Neuronal stem cell (in vitro differentiated cells): ENCODE measurements around the gene JAK1.

Experiments
- DNase-seq: peaks from one replicate; pipeline ENCODE4 v3.0.0-alpha.2; 2013; ENCODE audit warnings: low spot score
- H2AFZ ChIP-seq: one replicate; pipeline ENCODE4 v1.6.1; 2013; ENCODE audit warnings: mild to moderate bottlenecking, low read length, inconsistent platforms
- H2AK5ac ChIP-seq: 2 replicates; pipeline ENCODE4 v1.6.1; 2013; ENCODE audit warnings: low read depth, mild to moderate bottlenecking, inconsistent platforms, low read length, moderate library complexity, mixed read lengths
- H2BK120ac ChIP-seq: 2 replicates; pipeline ENCODE4 v1.6.1; 2013; ENCODE audit warnings: low read depth, mild to moderate bottlenecking, inconsistent platforms, low read length, moderate library complexity, mixed read lengths
- H2BK12ac ChIP-seq: one replicate; pipeline ENCODE4 v1.6.1; 2013; ENCODE audit warnings: low read length, inconsistent platforms
- H2BK15ac ChIP-seq: 2 replicates; pipeline ENCODE4 v1.6.1; 2013; ENCODE audit warnings: mild to moderate bottlenecking, low read length, inconsistent platforms, mixed read lengths
- H2BK5ac ChIP-seq: one replicate; pipeline ENCODE4 v1.6.1; 2013; ENCODE audit warnings: inconsistent platforms, mild to moderate bottlenecking, low read length, moderate library complexity
- H3K14ac ChIP-seq: one replicate; pipeline ENCODE4 v1.6.1; 2013; ENCODE audit warnings: low read length, inconsistent platforms
- H3K18ac ChIP-seq: 2 replicates; pipeline ENCODE4 v1.6.1; 2013; ENCODE audit warnings: low read length, inconsistent platforms
- H3K23ac ChIP-seq: 2 replicates; pipeline ENCODE4 v1.6.1; 2013; ENCODE audit warnings: low read depth, mild to moderate bottlenecking, mixed read lengths, low read length, inconsistent platforms; ENCODE audit not compliant: poor library complexity
- H3K27ac ChIP-seq: replicated peaks from 3 replicates; pipeline ENCODE4 v1.5.1; 2013; ENCODE audit warnings: low read length, inconsistent platforms
- H3K27me3 ChIP-seq, 3 experiments: 2 replicates each; pipeline ENCODE4 v1.6.1; 2013; ENCODE audit warnings: low read length in 3 of 3, mild to moderate bottlenecking in 2 of 3, inconsistent platforms in 1 of 3, low read depth in 1 of 3, mixed read lengths in 1 of 3, moderate library complexity in 1 of 3; ENCODE audit not compliant: control insufficient read depth in 3 of 3, insufficient read depth in 3 of 3
- H3K36me3 ChIP-seq, 2 donors: replicated peaks in 1 of 2; 2 replicates each; pipeline ENCODE4 v1.6.1; 2013; ENCODE audit warnings: low read length in 2 of 2; ENCODE audit not compliant: control insufficient read depth in 2 of 2, insufficient read depth in 2 of 2
- H3K4ac ChIP-seq: 2 replicates; pipeline ENCODE4 v1.6.1; 2013; ENCODE audit warnings: inconsistent platforms, mild to moderate bottlenecking, low read length, moderate library complexity
- H3K4me1 ChIP-seq, 2 donors: 1 replicate in 1 of 2; 2 replicates in 1 of 2; pipeline ENCODE4 v1.6.1; 2013; ENCODE audit warnings: low read length in 2 of 2, low read depth in 1 of 2; ENCODE audit not compliant: control insufficient read depth in 2 of 2, insufficient read depth in 1 of 2
- H3K4me2 ChIP-seq: one replicate; pipeline ENCODE4 v1.6.1; 2013; ENCODE audit warnings: mild to moderate bottlenecking, low read length, inconsistent platforms; ENCODE audit not compliant: insufficient read depth, poor library complexity, severe bottlenecking
- H3K4me3 ChIP-seq, 2 donors: 2 replicates each; pipeline ENCODE4 v1.5.1; 2013; ENCODE audit warnings: low read length in 2 of 2, mild to moderate bottlenecking in 2 of 2, inconsistent platforms in 1 of 2, moderate library complexity in 1 of 2
- H3K79me1 ChIP-seq: one replicate; pipeline ENCODE4 v1.6.1; 2013; ENCODE audit warnings: low read depth, mild to moderate bottlenecking, inconsistent platforms, low read length, moderate library complexity
- H3K9ac ChIP-seq: one replicate; pipeline ENCODE4 v1.6.1; 2013; ENCODE audit warnings: mild to moderate bottlenecking, low read depth, low read length, inconsistent platforms; ENCODE audit not compliant: poor library complexity
- H3K9me3 ChIP-seq, 2 donors: replicated peaks in 1 of 2; 2 replicates each; pipeline versions ENCODE3 to v1.6.1; 2013; ENCODE audit warnings: low read length in 2 of 2, mild to moderate bottlenecking in 2 of 2, inconsistent platforms in 1 of 2, low read depth in 1 of 2, mixed read lengths in 1 of 2, moderate library complexity in 1 of 2; ENCODE audit not compliant: control insufficient read depth in 2 of 2, insufficient read depth in 1 of 2
- H4K8ac ChIP-seq: one replicate; pipeline ENCODE4 v1.6.1; 2013; ENCODE audit warnings: low read depth, mild to moderate bottlenecking, inconsistent platforms, low read length, moderate library complexity
- H4K91ac ChIP-seq: one replicate; pipeline ENCODE4 v1.6.1; 2013; ENCODE audit warnings: low read length, low read depth, mild to moderate bottlenecking, inconsistent platforms; ENCODE audit not compliant: poor library complexity
- WGBS, 2 donors: extraction: QIAGEN DNeasy Blood & Tissue Kit; methylation state at CpG; one replicate each; pipeline ENCODE4 v1.1.7; 2013; ENCODE audit warnings: missing lambda C conversion rate in 2 of 2, mixed read lengths in 1 of 2; ENCODE audit not compliant: insufficient read length in 2 of 2, insufficient replicate concordance in 1 of 2; ENCODE audit errors: extremely low coverage in 2 of 2; 5-methylcytosine and 5-hydroxymethylcytosine counted together

The JAK1 gene

DNA sequence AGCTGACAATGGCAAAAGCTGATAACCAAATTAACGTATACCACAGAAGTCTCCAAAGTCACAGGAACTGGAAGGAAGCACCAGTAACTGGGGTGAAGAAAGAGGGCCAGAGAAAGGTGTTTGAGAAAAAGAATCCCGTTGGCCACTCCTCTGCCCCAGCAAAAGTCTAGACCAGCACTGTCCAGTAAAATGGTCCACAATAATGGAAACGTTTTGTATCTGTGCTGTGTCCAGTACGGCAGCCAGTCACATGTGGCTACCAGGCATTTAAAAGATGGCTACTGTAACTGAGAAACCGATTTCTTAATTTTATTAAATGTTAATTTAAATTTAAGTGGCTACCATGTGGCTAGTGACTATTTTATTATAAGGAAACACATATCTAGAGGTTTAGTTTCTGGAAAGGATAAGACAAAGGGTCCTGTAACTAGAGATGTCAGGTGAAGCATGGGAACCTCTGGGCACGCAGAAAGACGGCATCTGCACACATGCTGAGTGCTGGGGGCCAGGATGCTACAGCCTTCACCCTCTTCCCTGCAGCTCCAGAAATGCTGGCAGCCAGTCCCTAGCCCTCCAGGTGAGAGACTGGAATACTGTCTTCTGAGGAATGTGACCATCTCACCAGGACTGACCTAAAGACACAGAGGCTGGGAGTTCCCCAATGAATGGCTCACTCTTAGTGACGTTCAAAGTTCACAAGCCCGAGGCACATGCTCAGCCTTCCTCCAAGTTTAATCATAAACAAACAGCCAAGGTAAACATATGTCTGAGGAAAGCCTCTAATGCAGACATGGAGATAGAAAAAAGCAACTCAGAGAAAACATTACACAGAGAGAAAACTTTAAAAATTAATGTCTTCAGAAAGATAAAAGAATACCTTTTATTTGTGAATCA lies 50.7 kb downstream of the JAK1 start:
- Histone ChIP-seq H3K27ac (no peak overlapping the region), H3K27me3 (no peaks in the 10 kb centered on the region), H3K4me1 (no peaks in the 10 kb centered on the region), H3K9ac (peak overlapping the region; percentile 14), H3K14ac (no peak overlapping the region), H2BK12ac (no peak overlapping the region), H3K4me2 (no peak overlapping the region), H2BK15ac (no peak overlapping the region), H2BK5ac (no peak overlapping the region), H3K23ac (no peak overlapping the region), H3K4ac (no peak overlapping the region), H3K79me1 (no peaks in the 10 kb centered on the region), H3K4me3 (no peak overlapping the region), H2AK5ac (no peak overlapping the region), H4K91ac (no peak overlapping the region), H3K18ac (no peak overlapping the region), H3K9me3 (peaks cover 0 to 6% of the 10 kb centered on the region in 2 donors), H2BK120ac (no peak overlapping the region), H2AFZ (no peak overlapping the region), H4K8ac (no peak overlapping the region), H3K36me3 (no peaks in the 10 kb centered on the region)
- DNase-seq = no peak
- no CpG with 5 or more reads among the region's 9 CpGs for WGBS, 2 donors

- Histone ChIP-seq H3K9ac (no peak overlapping the region), H2BK120ac (no peak overlapping the region), H3K27ac (no peak overlapping the region), H3K4ac (no peak overlapping the region), H3K14ac (no peak overlapping the region), H2AK5ac (no peak overlapping the region), H2BK5ac (no peak overlapping the region), H4K91ac (no peak overlapping the region), H3K9me3 (peaks cover 0 to 6% of the 10 kb centered on the region in 2 donors), H3K4me2 (no peak overlapping the region), H4K8ac (no peak overlapping the region), H3K79me1 (no peaks in the 10 kb centered on the region), H3K18ac (no peak overlapping the region), H2AFZ (no peak overlapping the region), H2BK15ac (no peak overlapping the region), H3K4me3 (no peak overlapping the region), H2BK12ac (no peak overlapping the region), H3K23ac (no peak overlapping the region), H3K27me3 (no peaks in the 10 kb centered on the region), H3K36me3 (no peaks in the 10 kb centered on the region), H3K4me1 (no peaks in the 10 kb centered on the region)
- no CpG with 5 or more reads among the region's 3 CpGs for WGBS, 2 donors
- no peak for DNase-seq
Observed at GRCh38 chr1:64913361-64914015, 52.9 kb downstream of the JAK1 start.

- Histone ChIP-seq H3K27ac (no peak overlapping the region), H4K8ac (no peak overlapping the region), H3K23ac (no peak overlapping the region), H3K18ac (no peak overlapping the region), H3K4me2 (no peak overlapping the region), H2BK15ac (no peak overlapping the region), H3K4me1 (no peaks in the 10 kb centered on the region), H3K9ac (no peak overlapping the region), H3K36me3 (no peaks in the 10 kb centered on the region), H3K14ac (no peak overlapping the region), H3K79me1 (no peaks in the 10 kb centered on the region), H2BK5ac (no peak overlapping the region), H4K91ac (no peak overlapping the region), H3K4me3 (no peak overlapping the region), H3K9me3 (no peaks in the 10 kb centered on the region), H2AFZ (no peak overlapping the region), H3K27me3 (no peaks in the 10 kb centered on the region), H2BK120ac (no peak overlapping the region), H3K4ac (no peak overlapping the region), H2BK12ac (no peak overlapping the region), H2AK5ac (no peak overlapping the region)
- no peak for DNase-seq
- no CpG with 5 or more reads among the region's 2 CpGs for WGBS, 2 donors
Observed at GRCh38 chr1:64912191-64912590, 54.2 kb downstream of the JAK1 start.

GRCh38 chr1:64911326-64911725 lies 55.0 kb downstream of the JAK1 start:
- H3K4me2 ChIP-seq = no peak overlapping the region
- no peak overlapping the region for H2BK15ac ChIP-seq
- no peaks in the 10 kb centered on the region for H3K36me3 ChIP-seq
- H4K91ac ChIP-seq = no peak overlapping the region
- H3K4ac ChIP-seq = no peak overlapping the region
- H3K4me1 ChIP-seq = no peaks in the 10 kb centered on the region
- WGBS, 2 donors = no CpG with 5 or more reads among the region's 3 CpGs
- no peak for DNase-seq
- no peaks in the 10 kb centered on the region for H3K9me3 ChIP-seq
- H2BK12ac ChIP-seq = no peak overlapping the region
- no peak overlapping the region for H2BK5ac ChIP-seq
- no peak overlapping the region for H2AFZ ChIP-seq
- H3K14ac ChIP-seq = no peak overlapping the region
- no peaks in the 10 kb centered on the region for H3K79me1 ChIP-seq
- no peak overlapping the region for H2AK5ac ChIP-seq
- H3K4me3 ChIP-seq = no peak overlapping the region
- H3K27ac ChIP-seq = no peak overlapping the region
- no peak overlapping the region for H3K9ac ChIP-seq
- no peaks in the 10 kb centered on the region for H3K27me3 ChIP-seq
- no peak overlapping the region for H3K23ac ChIP-seq
- H3K18ac ChIP-seq = no peak overlapping the region
- no peak overlapping the region for H4K8ac ChIP-seq
- no peak overlapping the region for H2BK120ac ChIP-seq
